H9 (cell line): ENCODE measurements around the gene FBXL2. TPM values are rescaled to one million over a fixed set of nuclear protein-coding genes. Genes with fewer than 3 reads are reported as not detected.

Experiments used
- DNase-seq: peaks from one replicate; pipeline ENCODE4 v3.0.0-alpha.2; 2017
- H2AFZ ChIP-seq: one replicate; pipeline ENCODE4 v1.6.1; 2013; ENCODE audit warnings: mild to moderate bottlenecking, low read length, control low read depth, moderate library complexity
- H2AK5ac ChIP-seq: 2 replicates; pipeline ENCODE4 v1.6.1; 2013; ENCODE audit warnings: low read length, control low read depth, mixed read lengths; ENCODE audit not compliant: insufficient read length
- H2BK120ac ChIP-seq: one replicate; pipeline ENCODE4 v1.6.1; 2013; ENCODE audit warnings: low read depth, mild to moderate bottlenecking, low read length, control low read depth, inconsistent platforms; ENCODE audit not compliant: poor library complexity, severe bottlenecking
- H2BK12ac ChIP-seq: 2 replicates; pipeline ENCODE4 v1.6.1; 2013; ENCODE audit warnings: low read length, control low read depth, mixed read lengths, low read depth; ENCODE audit not compliant: insufficient read length
- H2BK15ac ChIP-seq: 2 replicates; pipeline ENCODE4 v1.6.1; 2013; ENCODE audit warnings: low read depth, low read length, control low read depth
- H2BK20ac ChIP-seq: one replicate; pipeline ENCODE4 v1.6.1; 2013; ENCODE audit warnings: low read depth, mild to moderate bottlenecking, low read length, control low read depth, inconsistent platforms; ENCODE audit not compliant: poor library complexity, severe bottlenecking
- H2BK5ac ChIP-seq: 2 replicates; pipeline ENCODE4 v1.6.1; 2013; ENCODE audit warnings: low read length, control low read depth, mixed read lengths; ENCODE audit not compliant: insufficient read length
- H3K14ac ChIP-seq: 2 replicates; pipeline ENCODE4 v1.6.1; 2013; ENCODE audit warnings: low read length, control low read depth; ENCODE audit not compliant: insufficient read depth
- H3K18ac ChIP-seq: 2 replicates; pipeline ENCODE4 v1.6.1; 2013; ENCODE audit warnings: low read depth, mild to moderate bottlenecking, mixed read lengths, low read length, control low read depth; ENCODE audit not compliant: insufficient read length
- H3K23ac ChIP-seq: 2 replicates; pipeline ENCODE4 v1.6.1; 2013; ENCODE audit warnings: low read length, control low read depth, mixed read lengths, low read depth; ENCODE audit not compliant: insufficient read length
- H3K23me2 ChIP-seq: 2 replicates; pipeline ENCODE4 v1.6.1; 2013; ENCODE audit warnings: low read depth, mild to moderate bottlenecking, mixed read lengths, low read length, control low read depth; ENCODE audit not compliant: insufficient read length, poor library complexity, severe bottlenecking
- H3K27ac ChIP-seq: 2 replicates; pipeline ENCODE4 v1.5.1; 2013; ENCODE audit warnings: low read length, control low read depth, mixed read lengths, low read depth; ENCODE audit not compliant: insufficient read length
- H3K27me3 ChIP-seq: 2 replicates; pipeline ENCODE4 v1.6.1; 2013; ENCODE audit warnings: low read length, control low read depth, inconsistent platforms; ENCODE audit not compliant: insufficient read depth
- H3K4ac ChIP-seq: 2 replicates; pipeline ENCODE4 v1.6.1; 2013; ENCODE audit warnings: low read depth, mild to moderate bottlenecking, control low read depth, inconsistent platforms, low read length, moderate library complexity
- H3K4me1 ChIP-seq: 2 replicates; pipeline ENCODE4 v1.6.1; 2013; ENCODE audit warnings: low read length, control low read depth, inconsistent platforms; ENCODE audit not compliant: insufficient read depth
- H3K4me2 ChIP-seq: 2 replicates; pipeline ENCODE4 v1.6.1; 2013; ENCODE audit warnings: low read length, control low read depth, mixed read lengths; ENCODE audit not compliant: insufficient read length, insufficient read depth
- H3K56ac ChIP-seq: 2 replicates; pipeline ENCODE4 v1.6.1; 2013; ENCODE audit warnings: low read depth, mild to moderate bottlenecking, mixed read lengths, low read length, control low read depth; ENCODE audit not compliant: insufficient read length
- H3K79me1 ChIP-seq: 2 replicates; pipeline ENCODE4 v1.6.1; 2013; ENCODE audit warnings: low read depth, mild to moderate bottlenecking, moderate library complexity, low read length, control low read depth, inconsistent platforms; ENCODE audit not compliant: insufficient read depth, poor library complexity, severe bottlenecking
- H3K79me2 ChIP-seq: 2 replicates; pipeline ENCODE4 v1.6.1; 2013; ENCODE audit warnings: low read length, control low read depth, inconsistent platforms; ENCODE audit not compliant: insufficient read depth
- H3K9ac ChIP-seq: 2 replicates; pipeline ENCODE4 v1.6.1; 2013; ENCODE audit warnings: low read length, control low read depth, mixed read lengths; ENCODE audit not compliant: insufficient read length; ENCODE audit errors: extremely low read depth
- H3K9me3 ChIP-seq: one replicate; pipeline ENCODE4 v1.6.1; 2013; ENCODE audit warnings: low read depth, low read length, inconsistent platforms; ENCODE audit not compliant: control insufficient read depth
- H3T11ph ChIP-seq: one replicate; pipeline ENCODE4 v1.6.1; 2013; ENCODE audit warnings: mild to moderate bottlenecking, low read length, control low read depth, inconsistent platforms
- H4K20me1 ChIP-seq: one replicate; pipeline ENCODE4 v1.6.1; 2013; ENCODE audit not compliant: control insufficient read depth, insufficient read length, insufficient read depth
- H4K5ac ChIP-seq: 2 replicates; pipeline ENCODE4 v1.6.1; 2013; ENCODE audit warnings: low read depth, mild to moderate bottlenecking, mixed read lengths, low read length, control low read depth; ENCODE audit not compliant: insufficient read length
- H4K8ac ChIP-seq: replicated peaks from 2 replicates; pipeline ENCODE4 v1.6.1; 2013; ENCODE audit warnings: low read length, control low read depth, mixed read lengths, low read depth; ENCODE audit not compliant: insufficient read length
- H4K91ac ChIP-seq: 2 replicates; pipeline ENCODE4 v1.6.1; 2013; ENCODE audit warnings: low read depth, mild to moderate bottlenecking, moderate library complexity, mixed read lengths, low read length, control low read depth; ENCODE audit not compliant: insufficient read length
- H3K27ac Mint-ChIP-seq, 3 experiments: 2 replicates in 2 of 3; 3 replicates in 1 of 3; pipeline ENCODE4 v1.8.0; 2020 to 2021; ENCODE audit warnings: mixed read lengths in 3 of 3, mild to moderate bottlenecking in 1 of 3, moderate library complexity in 1 of 3
- H3K27me3 Mint-ChIP-seq: 2 replicates; pipeline ENCODE4 v1.8.0; 2021; ENCODE audit warnings: low read depth, mild to moderate bottlenecking, moderate library complexity, mixed read lengths
- H3K36me3 Mint-ChIP-seq, 3 experiments: 2 replicates in 2 of 3; 3 replicates in 1 of 3; pipeline ENCODE4 v1.8.0; 2020 to 2021; ENCODE audit warnings: low read depth in 3 of 3, mixed read lengths in 3 of 3; ENCODE audit not compliant: insufficient read depth in 1 of 3
- H3K4me1 Mint-ChIP-seq, 2 experiments: 2 replicates each; pipeline ENCODE4 v1.8.0; 2020; ENCODE audit warnings: mixed read lengths in 2 of 2
- H3K4me3 Mint-ChIP-seq, 2 experiments: 2 replicates in 1 of 2; 3 replicates in 1 of 2; pipeline ENCODE4 v1.8.0; 2020 to 2021; ENCODE audit warnings: mild to moderate bottlenecking in 2 of 2, mixed read lengths in 2 of 2, moderate library complexity in 1 of 2
- H3K9me3 Mint-ChIP-seq, 2 experiments: 2 replicates in 1 of 2; 3 replicates in 1 of 2; pipeline ENCODE4 v1.8.0; 2020; ENCODE audit warnings: mild to moderate bottlenecking in 2 of 2, mixed read lengths in 2 of 2, moderate library complexity in 1 of 2
- CTCF ChIP-seq: fragments of 200-600 bp; sonication (generic); conservative IDR thresholded peaks from 3 replicates; pipeline ENCODE4 v1.8.0; 2021; ENCODE audit warnings: antibody characterized with exemption, mild to moderate bottlenecking
- WGBS: extraction: QIAGEN DNeasy Blood & Tissue Kit; methylation state at CpG from one replicate; pipeline ENCODE4 v1.1.7; 2013; ENCODE audit warnings: missing lambda C conversion rate, low lambda C conversion rate, mixed read lengths; ENCODE audit not compliant: insufficient read length; ENCODE audit errors: extremely low coverage; 5-methylcytosine and 5-hydroxymethylcytosine counted together
- total RNA-seq: library from RNA; stranded (reverse); gene quantifications from 2 replicates; pipeline ENCODE4 v1.2.1, GENCODE V29; 2021

The FBXL2 gene
- total RNA-seq, 1 experiment from 2014 or later, result 2.7 TPM

- Histone ChIP-seq H3K9me3 (no peaks in the 10 kb centered on the region), H2AFZ (no peak overlapping the region), H2BK5ac (no peak overlapping the region), H3K23ac (no peak overlapping the region), H2BK20ac (no peak overlapping the region), H2BK15ac (no peak overlapping the region), H3K56ac (no peak overlapping the region), H3K14ac (no peak overlapping the region), H3T11ph (no peak overlapping the region), H3K4me1 (peaks cover 2% of the 10 kb centered on the region; the same call in 1 of the 2 replicates), H4K5ac (no peak overlapping the region), H3K27ac (no peak overlapping the region), H3K4ac (no peak overlapping the region), H4K8ac (no peak overlapping the region), H2BK120ac (no peak overlapping the region), H3K79me2 (no peaks in the 10 kb centered on the region), H3K23me2 (no peaks in the 10 kb centered on the region), H3K4me2 (no peak overlapping the region), H2AK5ac (no peak overlapping the region), H4K20me1 (no peaks in the 10 kb centered on the region), H3K27me3 (no peaks in the 10 kb centered on the region), H3K9ac (no peak overlapping the region), H3K18ac (no peak overlapping the region), H4K91ac (no peak overlapping the region), H3K79me1 (no peaks in the 10 kb centered on the region), H2BK12ac (no peak overlapping the region)
- no peak overlapping the region for H3K4me3 Mint-ChIP-seq
- peaks cover 27 to 81% (median 70%) of the 10 kb centered on the region in 3 experiments; a peak in 6 of 7 replicates for H3K36me3 Mint-ChIP-seq
- peaks cover 10 to 11% of the 10 kb centered on the region in 2 experiments for H3K4me1 Mint-ChIP-seq
- H3K27ac Mint-ChIP-seq, result no peak overlapping the region
- DNase-seq, result no peak
- no peaks in the 10 kb centered on the region for H3K27me3 Mint-ChIP-seq
- TF ChIP-seq CTCF, result no peak
- no peaks in the 10 kb centered on the region for H3K9me3 Mint-ChIP-seq
- WGBS, result no CpG with 5 or more reads among the region's 4 CpGs
Measured at GRCh38 chr3:33389908-33390307, 112.7 kb downstream of the FBXL2 start.
